Peyer's patch (tissue), 4 donors: ENCODE results near the gene NTN1. TPM values are rescaled to one million over a fixed set of nuclear protein-coding genes. Genes with fewer than 3 reads are reported as not detected.
"Not testable (repeated sequence)": the region's sequence is repeated elsewhere in the genome, so short reads cannot be mapped to it uniquely, and the experiment has no call there.

Experiments
- DNase-seq, 3 donors: peaks; one replicate each; pipeline ENCODE4 v3.0.0-alpha.2; 2017 to 2019
- H3K27ac ChIP-seq, 4 donors: fragments of 200-600 bp; sonication (generic); one replicate each; pipeline ENCODE4 v1.5.1; 2016 to 2019
- H3K27me3 ChIP-seq, 2 donors: fragments of 200-600 bp; sonication (generic); one replicate each; pipeline ENCODE4 v1.5.1; 2019
- H3K36me3 ChIP-seq, 3 donors: fragments of 200-600 bp; sonication (generic); one replicate each; pipeline ENCODE4 v1.5.1; 2016 to 2019
- H3K4me1 ChIP-seq, 4 donors: fragments of 200-600 bp; sonication (generic); one replicate each; pipeline ENCODE4 v1.5.1; 2016 to 2019
- H3K4me3 ChIP-seq, 4 donors: fragments of 200-600 bp; sonication (generic); 1 replicate in 3 of 4; 2 replicates in 1 of 4; pipeline ENCODE4 v1.5.1; 2016 to 2019; ENCODE audit warnings: mild to moderate bottlenecking in 1 of 4
- H3K9me3 ChIP-seq, 4 donors: fragments of 200-600 bp; sonication (generic); one replicate each; pipeline ENCODE4 v1.5.1; 2016 to 2019; ENCODE audit warnings: mild to moderate bottlenecking in 1 of 4
- CTCF ChIP-seq, 6 experiments: fragments of 450-650 bp in 4 of 6; fragments of 200-600 bp in 2 of 6; sonication (generic) in 1 of 6; IDR thresholded peaks; one replicate each; pipeline ENCODE4 v1.5.1; 2017 to 2019; ENCODE audit warnings: antibody characterized with exemption in 6 of 6, mild to moderate bottlenecking in 3 of 6, moderate library complexity in 1 of 6
- POLR2A ChIP-seq, 2 donors: fragments of 450-650 bp; IDR thresholded peaks; one replicate each; pipeline ENCODE4 v1.5.1; 2017; ENCODE audit warnings: antibody characterized with exemption in 2 of 2, mild to moderate bottlenecking in 2 of 2, moderate library complexity in 2 of 2
- total RNA-seq, 4 donors: library from RNA; depleted of rRNA; stranded (reverse); fragments of >200 nt; gene quantifications; one replicate each; pipeline ENCODE4 v1.1.0, GENCODE V29; 2016

The NTN1 gene
- total RNA-seq, 4 donors from 2014 or later: 4.0 to 17.3 (median 10.9) TPM

- peak overlapping the region in 1 of 4 donors; percentile 21 for H3K27ac ChIP-seq
- H3K4me3 ChIP-seq: no peak overlapping the region
- no peaks in the 10 kb centered on the region for H3K27me3 ChIP-seq
- H3K36me3 ChIP-seq: no peaks in the 10 kb centered on the region
- peaks cover 0 to 6% (median 2%) of the 10 kb centered on the region in 4 donors for H3K4me1 ChIP-seq
- DNase-seq: no peak
- TF ChIP-seq CTCF (IDR thresholded peaks at IDR 0.05) (peak in 1 of 6 experiments; percentile 8), POLR2A (IDR thresholded peaks at IDR 0.05) (no peak)
- no peaks in the 10 kb centered on the region for H3K9me3 ChIP-seq
Observed at GRCh38 chr17:9256751-9257629, 235.7 kb downstream of the NTN1 start.

GRCh38 chr17:9257630-9257965 lies 236.3 kb downstream of the NTN1 start:
- not testable (repeated sequence) for H3K9me3 ChIP-seq, H3K36me3 ChIP-seq, DNase-seq, H3K4me1 ChIP-seq, H3K27ac ChIP-seq, H3K4me3 ChIP-seq, H3K27me3 ChIP-seq

GRCh38 chr17:9258115-9259015 lies 237.1 kb downstream of the NTN1 start:
- H3K4me1 ChIP-seq: peaks cover 0 to 6% (median 2%) of the 10 kb centered on the region in 4 donors
- no peak overlapping the region for H3K27ac ChIP-seq
- no peak for DNase-seq
- no peak overlapping the region for H3K4me3 ChIP-seq
- H3K9me3 ChIP-seq: no peaks in the 10 kb centered on the region
- H3K27me3 ChIP-seq: no peaks in the 10 kb centered on the region
- TF ChIP-seq POLR2A (IDR thresholded peaks at IDR 0.05) (no peak), CTCF (IDR thresholded peaks at IDR 0.05) (no peak)
- H3K36me3 ChIP-seq: no peaks in the 10 kb centered on the region

GRCh38 chr17:9259419-9259818 lies 238.1 kb downstream of the NTN1 start:
- H3K36me3 ChIP-seq: no peaks in the 10 kb centered on the region
- H3K27ac ChIP-seq: no peak overlapping the region
- no peak overlapping the region for H3K4me3 ChIP-seq
- TF ChIP-seq POLR2A (IDR thresholded peaks at IDR 0.05) (no peak), CTCF (IDR thresholded peaks at IDR 0.05) (no peak)
- H3K27me3 ChIP-seq: no peaks in the 10 kb centered on the region
- no peak for DNase-seq
- H3K9me3 ChIP-seq: no peaks in the 10 kb centered on the region
- H3K4me1 ChIP-seq: peaks cover 0 to 6% (median 2%) of the 10 kb centered on the region in 4 donors

- Histone ChIP-seq H3K4me3 (no peak overlapping the region), H3K27ac (peak overlapping the region in 2 of 4 donors; percentile 27 to 61), H3K4me1 (peaks cover 0 to 6% (median 2%) of the 10 kb centered on the region in 4 donors), H3K27me3 (no peaks in the 10 kb centered on the region), H3K9me3 (no peaks in the 10 kb centered on the region), H3K36me3 (no peaks in the 10 kb centered on the region)
- TF ChIP-seq CTCF (IDR thresholded peaks at IDR 0.05) (no peak), POLR2A (IDR thresholded peaks at IDR 0.05) (no peak)
- no peak for DNase-seq
Observed at GRCh38 chr17:9261081-9262012, 240.0 kb downstream of the NTN1 start.
